Activated CD4-positive, alpha-beta T cell treated with anti-CD3 and anti-CD28 coated beads, Interleukin-2, amount 10 ng/mL, durations not matched to agents 24 days and 14 days (primary cell): ENCODE measurements around the gene LPCAT1. TPM values are rescaled to one million over a fixed set of nuclear protein-coding genes. Genes with fewer than 3 reads are reported as not detected.

Experiments
- DNase-seq: peaks from one replicate; pipeline ENCODE4 v3.0.0; 2022
- H3K27ac Mint-ChIP-seq: one replicate; pipeline ENCODE4 v1.8.0; 2022; ENCODE audit warnings: mild to moderate bottlenecking, mixed read lengths
- H3K27me3 Mint-ChIP-seq: one replicate; pipeline ENCODE4 v1.8.0; 2022; ENCODE audit warnings: mixed read lengths
- H3K36me3 Mint-ChIP-seq: one replicate; pipeline ENCODE4 v1.8.0; 2022; ENCODE audit warnings: low read depth, mild to moderate bottlenecking, mixed read lengths
- H3K4me1 Mint-ChIP-seq: one replicate; pipeline ENCODE4 v1.8.0; 2021; ENCODE audit warnings: mixed read lengths
- H3K4me3 Mint-ChIP-seq: one replicate; pipeline ENCODE4 v1.8.0; 2022; ENCODE audit warnings: mild to moderate bottlenecking, moderate library complexity, mixed read lengths
- H3K9me3 Mint-ChIP-seq: one replicate; pipeline ENCODE4 v1.8.0; 2021; ENCODE audit warnings: mixed read lengths
- intact Hi-C: fragments of 100-400 bp; cut with micrococcal nuclease; formaldehyde crosslinking; loops from one replicate; pipeline ENCODE4 v1.15.1; 2023
- total RNA-seq: library from RNA; stranded (reverse); gene quantifications from 2 replicates; pipeline ENCODE4 v1.2.3, GENCODE V29; 2022

LPCAT1 gene
- total RNA-seq, 1 donor from 2014 or later: 93.2 TPM

DNA sequence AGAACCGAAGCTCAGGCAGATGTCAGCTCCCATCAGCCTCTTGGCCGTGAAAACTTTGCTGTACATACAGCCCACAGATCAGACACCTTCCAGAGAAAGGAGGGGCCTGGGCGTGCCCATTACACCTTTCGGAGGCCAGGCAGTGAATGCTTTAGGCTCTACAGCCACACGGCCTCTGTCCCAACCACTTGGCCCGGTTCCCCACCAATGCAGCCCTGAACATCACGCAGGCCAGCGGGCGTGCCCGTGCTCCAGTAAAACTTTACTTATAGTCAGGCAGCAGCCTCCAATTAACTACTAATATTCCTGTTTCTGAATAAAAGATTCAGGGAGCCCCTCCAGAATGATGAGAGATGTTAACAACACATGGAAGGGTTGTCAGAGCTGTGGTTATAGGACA is 23.9 kb downstream of the LPCAT1 start:
- no peaks in the 10 kb centered on the region for H3K9me3 Mint-ChIP-seq
- no peak overlapping the region for H3K27ac Mint-ChIP-seq
- intact Hi-C loops: no loop called here
- no peaks in the 10 kb centered on the region for H3K27me3 Mint-ChIP-seq
- DNase-seq: no peak
- peaks cover 23% of the 10 kb centered on the region for H3K4me1 Mint-ChIP-seq
- H3K4me3 Mint-ChIP-seq: no peak overlapping the region
- peaks cover 22% of the 10 kb centered on the region for H3K36me3 Mint-ChIP-seq

DNA sequence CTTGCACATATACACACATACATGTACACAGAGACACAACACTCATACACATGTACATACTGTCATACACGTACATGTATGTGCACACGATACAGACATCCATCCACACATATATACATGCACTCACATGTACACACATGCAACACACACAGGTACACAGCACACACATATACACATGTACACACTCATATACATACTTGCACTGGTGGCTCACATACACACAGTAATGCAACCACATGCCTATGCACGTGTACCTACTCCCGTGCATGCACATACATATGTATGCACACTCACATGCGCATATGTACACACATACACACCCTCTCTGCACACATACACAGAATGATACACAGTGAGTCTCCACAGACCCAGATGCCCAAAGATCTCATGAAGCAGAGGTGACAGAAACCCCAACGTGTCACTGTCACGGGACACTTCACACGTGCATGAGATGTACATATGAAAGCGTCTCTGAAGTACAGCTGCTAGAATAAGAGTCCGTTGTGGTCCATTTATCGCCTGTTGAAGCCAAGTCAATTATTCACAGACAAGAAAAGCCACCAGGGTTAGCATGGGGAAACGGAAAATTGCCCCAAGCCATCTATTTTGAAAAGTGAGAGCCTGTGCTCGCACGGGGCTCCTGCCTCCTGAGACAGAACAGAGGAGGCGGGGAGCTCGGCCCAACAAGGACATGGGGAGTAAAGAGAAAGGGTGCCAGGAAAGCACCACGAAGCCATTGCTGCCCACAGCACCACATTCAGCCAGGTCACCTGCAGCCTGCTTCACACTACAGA is 24.9 kb downstream of the LPCAT1 start:
- H3K36me3 Mint-ChIP-seq: peaks cover 24% of the 10 kb centered on the region
- H3K27me3 Mint-ChIP-seq: no peaks in the 10 kb centered on the region
- intact Hi-C loops: no loop called here
- no peak overlapping the region for H3K27ac Mint-ChIP-seq
- H3K4me3 Mint-ChIP-seq: no peak overlapping the region
- no peak for DNase-seq
- H3K4me1 Mint-ChIP-seq: peaks cover 22% of the 10 kb centered on the region
- H3K9me3 Mint-ChIP-seq: no peaks in the 10 kb centered on the region

DNA sequence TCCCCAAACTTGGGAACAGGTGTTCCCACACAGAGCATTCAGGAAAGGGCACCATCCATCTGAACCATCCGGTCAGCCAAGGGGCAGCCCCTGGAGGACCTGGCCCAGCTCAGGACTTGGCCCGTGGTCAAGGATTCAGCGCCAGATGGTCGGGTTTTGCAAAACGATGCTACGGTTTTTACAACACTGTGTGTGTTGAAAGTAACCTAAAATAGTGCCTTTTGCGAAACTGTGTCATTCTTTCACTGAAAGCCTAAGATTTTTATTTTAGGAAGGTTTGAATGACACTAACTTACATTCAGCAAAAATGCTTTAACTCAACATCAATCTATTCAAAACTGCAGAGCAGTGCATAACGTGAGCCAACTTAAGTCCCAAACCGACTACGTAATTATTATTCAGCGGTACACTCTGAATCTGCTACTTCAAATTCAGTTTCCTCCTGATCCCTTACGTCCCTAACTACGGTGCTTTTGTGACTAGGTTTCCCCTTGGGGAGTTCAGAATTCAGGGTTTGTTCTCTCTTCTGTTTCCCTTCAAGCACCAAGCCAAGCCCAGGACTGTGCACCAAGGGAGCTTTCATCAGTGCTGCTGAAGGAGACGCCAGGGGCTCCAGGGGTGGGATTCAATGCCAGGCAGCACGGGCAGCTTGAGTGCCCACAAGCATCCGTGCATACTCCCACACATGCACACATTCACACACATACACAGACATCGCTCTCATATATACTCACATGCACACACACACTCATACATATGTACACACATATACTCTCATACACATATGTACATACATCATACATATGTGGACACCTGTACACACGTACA is 25.8 kb downstream of the LPCAT1 start:
- DNase-seq: no peak
- intact Hi-C loops: no loop called here
- H3K9me3 Mint-ChIP-seq: no peaks in the 10 kb centered on the region
- H3K4me1 Mint-ChIP-seq: peaks cover 18% of the 10 kb centered on the region
- no peaks in the 10 kb centered on the region for H3K27me3 Mint-ChIP-seq
- H3K4me3 Mint-ChIP-seq: no peak overlapping the region
- no peak overlapping the region for H3K27ac Mint-ChIP-seq
- H3K36me3 Mint-ChIP-seq: peaks cover 28% of the 10 kb centered on the region

DNA sequence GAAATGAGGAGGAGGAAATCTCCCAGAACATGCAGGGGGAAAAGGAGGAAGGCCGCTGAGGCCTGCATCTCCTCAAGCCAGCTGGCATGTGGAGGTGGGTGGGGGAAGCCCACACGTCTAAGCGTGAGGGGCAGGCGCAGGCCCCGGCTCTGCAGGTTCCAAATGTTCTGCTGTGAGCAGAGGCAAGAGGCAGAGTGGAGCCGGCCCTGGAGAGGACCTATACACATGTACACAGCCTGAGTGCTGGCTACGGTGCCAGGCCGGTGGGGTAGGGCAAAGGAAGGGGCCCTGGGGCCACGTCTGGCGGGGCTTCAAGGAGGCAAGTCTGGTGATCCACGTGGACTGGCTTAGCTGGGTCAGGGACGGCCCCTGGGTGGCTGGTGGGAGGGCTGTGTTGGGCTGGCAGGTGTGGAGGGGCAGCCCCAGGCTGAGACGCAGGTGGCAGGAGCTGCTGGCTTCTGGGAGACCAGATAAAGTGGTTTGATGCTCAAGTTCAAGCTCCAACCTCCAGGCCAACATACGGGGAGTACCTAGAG is 26.4 kb downstream of the LPCAT1 start:
- Mint-ChIP-seq H3K9me3 (no peaks in the 10 kb centered on the region), H3K36me3 (peaks cover 29% of the 10 kb centered on the region), H3K27me3 (no peaks in the 10 kb centered on the region), H3K27ac (no peak overlapping the region), H3K4me1 (peaks cover 18% of the 10 kb centered on the region), H3K4me3 (no peak overlapping the region)
- intact Hi-C loops: no loop called here
- no peak for DNase-seq

DNA sequence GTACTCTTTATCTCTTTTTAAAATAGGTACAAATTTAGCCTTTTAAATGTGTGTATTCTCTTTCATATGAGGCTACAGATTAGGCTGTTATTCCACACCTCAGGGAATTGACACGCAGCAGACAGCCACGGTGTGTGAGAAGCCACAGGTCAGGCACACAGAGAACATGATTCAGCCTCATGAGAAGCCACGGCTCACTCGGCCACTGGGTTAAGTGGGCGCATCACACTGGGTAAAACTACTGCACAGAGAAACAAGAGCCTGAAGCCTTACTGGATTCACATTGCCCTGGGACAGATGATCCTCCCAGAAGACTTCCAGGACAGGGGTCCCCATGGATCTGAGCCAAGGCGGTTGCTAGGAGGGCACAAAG is 28.2 kb downstream of the LPCAT1 start:
- intact Hi-C loops: no loop called here
- H3K27ac Mint-ChIP-seq: peak overlapping the region; percentile 75
- no peaks in the 10 kb centered on the region for H3K9me3 Mint-ChIP-seq
- H3K27me3 Mint-ChIP-seq: no peaks in the 10 kb centered on the region
- no peak for DNase-seq
- H3K36me3 Mint-ChIP-seq: peaks cover 40% of the 10 kb centered on the region
- H3K4me3 Mint-ChIP-seq: peak overlapping the region; percentile 40
- H3K4me1 Mint-ChIP-seq: peaks cover 18% of the 10 kb centered on the region

DNA sequence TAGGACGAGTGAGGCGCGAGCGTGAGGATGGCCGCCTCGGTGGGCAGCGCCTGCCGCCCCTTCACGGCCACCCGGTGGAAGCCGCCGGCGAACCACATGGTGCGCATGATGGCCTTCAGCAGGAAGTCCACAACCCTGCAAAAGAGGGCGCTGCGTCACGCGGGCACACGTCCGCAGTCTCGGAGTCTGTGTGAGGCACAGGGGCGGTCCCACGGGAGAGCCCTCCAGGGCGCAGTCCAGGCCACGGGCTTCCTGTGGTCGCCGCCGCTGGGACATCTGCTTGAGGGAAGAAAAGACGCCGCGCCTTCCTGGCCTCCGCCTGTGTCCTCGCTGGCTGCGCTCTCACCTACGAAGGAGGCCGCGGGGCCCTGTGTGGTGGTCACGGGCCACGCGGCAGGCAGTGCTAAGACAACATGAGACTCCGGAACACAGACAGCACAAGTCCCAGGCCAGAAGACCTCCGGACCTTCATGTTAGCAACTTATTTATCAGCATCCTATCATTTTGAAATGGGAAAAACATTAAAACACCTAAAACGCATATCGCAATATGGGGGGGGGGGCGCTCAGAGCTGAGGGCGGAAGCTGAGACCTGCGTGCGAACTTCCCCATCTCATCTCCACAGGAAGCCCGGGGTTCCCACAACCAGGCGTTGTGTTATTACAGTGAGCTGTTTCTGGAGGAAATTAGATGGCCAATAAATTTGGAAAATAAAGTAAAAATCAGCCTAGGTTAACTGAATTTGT is 28.8 kb downstream of the LPCAT1 start:
- peak; percentile 65 for DNase-seq
- intact Hi-C loops: no loop called here
- Mint-ChIP-seq H3K4me1 (peaks cover 20% of the 10 kb centered on the region), H3K4me3 (peak overlapping the region; percentile 22), H3K27ac (peak overlapping the region; percentile 75), H3K36me3 (peaks cover 42% of the 10 kb centered on the region), H3K9me3 (no peaks in the 10 kb centered on the region), H3K27me3 (no peaks in the 10 kb centered on the region)

DNA sequence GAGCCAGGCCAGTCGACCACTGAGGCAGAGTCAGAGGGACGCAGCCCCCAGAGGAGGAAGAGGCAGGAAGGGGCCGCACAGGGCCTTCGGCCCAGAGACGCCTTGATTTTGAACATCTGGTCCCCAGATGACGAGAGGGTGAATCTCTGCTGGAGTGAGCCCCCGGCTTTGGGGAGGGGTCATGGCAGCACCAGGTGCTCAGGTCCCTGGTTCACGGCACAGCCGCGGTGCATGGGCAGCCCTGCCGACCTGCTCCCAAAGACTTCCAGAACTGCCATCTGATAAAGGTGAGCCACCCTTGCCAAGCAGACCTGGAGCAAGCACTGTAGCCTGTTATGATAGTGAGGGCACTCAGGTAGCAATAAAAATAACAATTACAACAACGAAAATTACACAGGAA is 29.8 kb downstream of the LPCAT1 start:
- intact Hi-C loops: no loop called here
- DNase-seq: no peak
- Mint-ChIP-seq H3K36me3 (peaks cover 46% of the 10 kb centered on the region), H3K4me3 (no peak overlapping the region), H3K9me3 (no peaks in the 10 kb centered on the region), H3K27me3 (no peaks in the 10 kb centered on the region), H3K4me1 (peaks cover 25% of the 10 kb centered on the region), H3K27ac (peak overlapping the region; percentile 25)

DNA sequence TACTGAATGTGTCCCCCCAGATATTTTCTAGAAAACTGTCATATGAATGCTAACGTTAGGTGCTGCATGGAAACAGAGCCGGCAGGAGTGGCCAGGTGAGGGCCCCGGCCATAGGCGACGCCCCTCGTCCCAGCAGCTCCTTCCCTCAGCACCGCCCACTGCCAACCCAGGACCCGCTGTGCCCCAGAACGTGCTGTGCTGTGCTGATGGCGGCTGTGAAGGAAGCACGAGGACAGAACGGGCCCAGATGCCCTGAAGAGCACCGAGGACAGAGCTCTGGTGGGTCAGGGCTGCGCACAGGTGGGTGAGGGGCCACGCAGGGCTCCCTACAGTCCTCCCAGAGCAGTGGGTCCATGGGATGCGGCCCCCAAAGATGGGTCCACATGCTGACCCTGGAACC is 30.3 kb downstream of the LPCAT1 start:
- Mint-ChIP-seq H3K4me1 (peaks cover 24% of the 10 kb centered on the region), H3K9me3 (no peaks in the 10 kb centered on the region), H3K27me3 (no peaks in the 10 kb centered on the region), H3K4me3 (no peak overlapping the region), H3K27ac (no peak overlapping the region), H3K36me3 (peaks cover 43% of the 10 kb centered on the region)
- intact Hi-C loops: no loop called here
- no peak for DNase-seq

DNA sequence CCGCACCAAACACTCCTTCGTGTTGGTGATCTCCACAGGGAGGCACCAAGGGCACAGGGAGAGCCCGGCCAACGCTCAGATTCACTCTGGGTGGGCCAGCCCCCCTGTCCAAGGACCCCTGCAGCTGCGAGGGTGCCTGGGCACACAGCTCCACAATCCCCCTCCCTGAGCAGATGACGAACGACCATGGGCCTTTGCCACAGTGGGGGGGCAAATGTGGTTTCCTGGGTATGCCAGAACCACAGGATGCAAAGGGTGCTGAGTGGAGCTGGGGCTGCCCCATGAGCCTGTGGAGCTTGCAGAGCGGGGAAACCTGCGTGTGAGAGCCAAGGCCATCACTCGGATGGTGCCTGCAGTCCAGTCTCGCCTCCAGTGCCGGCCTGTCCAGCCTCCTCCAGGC is 31.0 kb downstream of the LPCAT1 start:
- no peak for DNase-seq
- intact Hi-C loops: no loop called here
- Mint-ChIP-seq H3K27me3 (no peaks in the 10 kb centered on the region), H3K4me1 (peaks cover 22% of the 10 kb centered on the region), H3K36me3 (peaks cover 45% of the 10 kb centered on the region), H3K9me3 (no peaks in the 10 kb centered on the region), H3K27ac (peak overlapping the region; percentile 51), H3K4me3 (no peak overlapping the region)

DNA sequence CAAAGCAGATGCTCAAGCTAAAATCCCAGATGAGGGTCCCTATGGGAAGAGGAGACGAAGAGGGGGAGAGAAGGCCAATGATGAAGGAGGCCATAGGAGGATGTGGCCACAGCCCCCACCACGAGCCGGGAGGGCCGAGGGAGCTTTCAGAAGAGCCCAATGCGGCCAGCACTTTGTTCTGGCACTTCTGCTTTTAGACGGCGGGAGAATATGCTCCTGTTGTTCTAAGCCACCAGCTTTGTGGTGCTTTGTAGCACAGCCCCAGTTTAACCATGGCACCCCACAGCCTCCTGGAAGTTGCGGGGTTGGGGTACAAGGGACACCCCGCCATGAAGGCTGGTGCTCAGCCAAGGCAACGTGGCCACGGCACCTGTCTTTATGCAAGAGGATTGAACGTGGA is 33.4 kb downstream of the LPCAT1 start:
- Mint-ChIP-seq H3K9me3 (no peaks in the 10 kb centered on the region), H3K4me1 (peaks cover 18% of the 10 kb centered on the region), H3K4me3 (no peak overlapping the region), H3K36me3 (peaks cover 51% of the 10 kb centered on the region), H3K27ac (peak overlapping the region; percentile 43), H3K27me3 (no peaks in the 10 kb centered on the region)
- intact Hi-C loops: no loop called here
- DNase-seq: no peak

DNA sequence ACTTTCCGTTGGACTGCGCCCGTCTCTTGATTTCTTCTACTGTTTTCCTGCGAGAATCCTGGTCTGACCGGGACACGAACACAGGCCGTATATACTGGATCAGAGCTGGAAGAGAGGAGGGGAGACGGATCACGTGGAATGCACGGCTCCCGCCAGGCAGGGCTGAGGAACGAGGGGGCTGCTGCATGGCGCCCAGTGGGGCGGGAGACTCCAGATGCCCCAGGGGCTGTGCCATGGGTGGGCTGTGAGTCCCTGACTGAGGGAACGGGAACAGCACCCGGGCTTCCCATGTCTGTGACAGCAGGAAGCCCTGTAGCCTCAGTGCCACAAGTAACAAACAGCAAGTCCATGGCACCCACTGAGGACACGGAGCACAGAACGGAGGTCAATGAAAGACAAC is 34.0 kb downstream of the LPCAT1 start:
- Mint-ChIP-seq H3K4me1 (peaks cover 16% of the 10 kb centered on the region), H3K27ac (no peak overlapping the region), H3K27me3 (no peaks in the 10 kb centered on the region), H3K36me3 (peaks cover 51% of the 10 kb centered on the region), H3K4me3 (no peak overlapping the region), H3K9me3 (no peaks in the 10 kb centered on the region)
- no peak for DNase-seq
- intact Hi-C loops: no loop called here

DNA sequence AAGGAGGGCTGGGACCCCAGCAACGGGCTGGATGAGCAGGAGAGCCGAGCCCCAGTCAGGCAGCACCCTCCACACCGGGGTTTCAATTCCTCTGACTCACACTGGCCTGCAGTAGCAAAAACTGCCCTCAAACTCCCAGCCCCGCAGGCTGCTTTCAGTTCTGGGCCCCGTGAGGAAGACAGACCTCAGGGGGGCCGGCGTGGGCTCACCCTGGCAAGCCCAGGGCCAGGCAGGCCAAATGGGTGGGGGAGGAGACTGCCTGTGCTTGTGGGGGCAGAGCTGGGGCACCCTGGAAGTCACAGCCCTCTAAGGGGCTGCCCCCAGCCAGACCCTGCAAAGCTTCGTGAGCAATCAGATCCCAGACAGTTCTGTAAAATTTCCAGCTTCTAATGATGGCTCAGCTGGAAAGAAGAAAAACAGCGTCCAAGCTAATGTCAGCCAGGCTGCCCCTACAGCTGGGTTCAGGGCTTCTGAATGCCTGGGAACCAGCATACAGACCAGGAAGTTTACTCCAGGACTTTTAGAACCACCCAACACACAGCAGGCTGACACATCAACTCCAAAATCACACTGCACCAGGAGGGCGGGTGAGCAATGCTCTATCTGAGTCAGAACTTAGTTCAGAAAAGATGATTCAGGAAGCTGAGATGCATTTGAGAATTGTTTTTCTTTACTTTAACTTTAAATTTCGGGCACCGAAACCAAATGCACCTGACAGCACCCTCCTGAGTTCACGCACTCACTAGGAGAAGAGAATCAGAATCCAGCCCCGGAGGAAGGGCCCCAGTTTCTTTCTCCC is 34.7 kb downstream of the LPCAT1 start:
- Mint-ChIP-seq H3K4me3 (no peak overlapping the region), H3K27ac (peak overlapping the region; percentile 58), H3K36me3 (peaks cover 51% of the 10 kb centered on the region), H3K27me3 (no peaks in the 10 kb centered on the region), H3K4me1 (peaks cover 16% of the 10 kb centered on the region), H3K9me3 (no peaks in the 10 kb centered on the region)
- DNase-seq: no peak
- intact Hi-C loops: no loop called here

DNA sequence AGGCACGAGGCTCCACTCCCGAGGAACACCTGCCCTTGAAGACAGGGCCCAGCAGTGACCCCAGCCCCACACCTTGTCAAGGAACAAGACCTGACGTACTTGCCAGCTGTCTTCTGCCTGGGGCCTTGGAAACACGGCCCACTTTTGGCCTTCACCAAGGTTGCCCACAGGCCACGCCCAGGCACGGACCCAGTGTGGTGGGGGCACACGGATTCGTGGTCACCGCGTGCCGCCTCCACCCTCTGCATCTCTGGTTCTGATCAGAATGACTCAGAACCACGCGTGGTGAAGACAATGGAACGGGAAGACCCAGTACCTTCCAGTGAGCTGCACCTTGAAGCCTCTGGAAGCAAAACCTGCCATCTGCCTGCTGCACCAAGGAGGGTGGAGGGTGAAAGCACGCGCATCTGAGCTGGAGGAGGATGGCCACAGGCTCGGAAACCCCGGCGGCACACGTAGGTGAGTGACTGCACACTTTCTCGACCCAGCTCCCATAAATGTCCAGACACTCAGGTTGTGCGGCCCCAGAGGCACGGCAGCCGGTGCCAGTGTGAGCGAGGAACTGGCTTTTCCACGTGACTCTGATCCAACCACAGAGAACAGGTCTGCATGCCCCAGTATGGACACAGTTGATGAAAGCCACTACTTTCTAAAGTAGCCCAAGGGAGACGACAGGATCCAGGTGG is 36.5 kb downstream of the LPCAT1 start:
- Mint-ChIP-seq H3K4me3 (no peak overlapping the region), H3K27ac (no peak overlapping the region), H3K27me3 (no peaks in the 10 kb centered on the region), H3K4me1 (peaks cover 10% of the 10 kb centered on the region), H3K9me3 (no peaks in the 10 kb centered on the region), H3K36me3 (peaks cover 38% of the 10 kb centered on the region)
- intact Hi-C loops: no loop called here
- no peak for DNase-seq
